Measurements from ENCODE around the gene SRSF4. TPM values are rescaled to one million over a fixed set of nuclear protein-coding genes. Genes with fewer than 3 reads are reported as not detected.

The SRSF4 gene
- total and polyA plus RNA-seq, 3 donors from 2014 or later: 63.2 to 81.7 (median 77.1) TPM

DNA sequence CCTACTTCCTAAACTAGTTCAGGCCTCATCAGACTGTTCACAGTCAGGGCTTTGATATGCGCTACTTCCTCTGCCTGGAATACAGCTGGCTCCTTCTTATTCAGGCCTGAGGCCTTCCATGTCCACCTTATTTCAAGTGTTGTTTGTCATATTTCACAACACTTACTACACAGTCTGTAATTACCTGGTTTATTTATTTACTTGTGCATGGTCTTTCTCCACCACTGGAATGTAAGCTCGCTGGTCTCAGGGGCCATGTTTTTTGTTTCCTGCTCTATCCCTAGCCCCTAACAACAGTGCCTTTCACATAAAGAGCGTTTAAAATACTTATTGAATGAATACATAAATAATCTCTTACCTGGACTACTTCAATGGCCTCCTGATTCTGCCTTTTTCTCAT lies 4.6 kb upstream of the SRSF4 start:
- Histone ChIP-seq H3K4me1 (no peaks in the 10 kb centered on the region), H3K27me3 (no peaks in the 10 kb centered on the region), H3K9me3 (no peaks in the 10 kb centered on the region), H3K36me3 (ENCODE audit: low read depth, missing control alignments) (no peaks in the 10 kb centered on the region), H3K4me3 (no peak overlapping the region), H3K27ac (no peak overlapping the region)
- TF ChIP-seq POLR2A (IDR thresholded peaks at IDR 0.05): no peak
- TF ChIP-seq, protein P1, sequence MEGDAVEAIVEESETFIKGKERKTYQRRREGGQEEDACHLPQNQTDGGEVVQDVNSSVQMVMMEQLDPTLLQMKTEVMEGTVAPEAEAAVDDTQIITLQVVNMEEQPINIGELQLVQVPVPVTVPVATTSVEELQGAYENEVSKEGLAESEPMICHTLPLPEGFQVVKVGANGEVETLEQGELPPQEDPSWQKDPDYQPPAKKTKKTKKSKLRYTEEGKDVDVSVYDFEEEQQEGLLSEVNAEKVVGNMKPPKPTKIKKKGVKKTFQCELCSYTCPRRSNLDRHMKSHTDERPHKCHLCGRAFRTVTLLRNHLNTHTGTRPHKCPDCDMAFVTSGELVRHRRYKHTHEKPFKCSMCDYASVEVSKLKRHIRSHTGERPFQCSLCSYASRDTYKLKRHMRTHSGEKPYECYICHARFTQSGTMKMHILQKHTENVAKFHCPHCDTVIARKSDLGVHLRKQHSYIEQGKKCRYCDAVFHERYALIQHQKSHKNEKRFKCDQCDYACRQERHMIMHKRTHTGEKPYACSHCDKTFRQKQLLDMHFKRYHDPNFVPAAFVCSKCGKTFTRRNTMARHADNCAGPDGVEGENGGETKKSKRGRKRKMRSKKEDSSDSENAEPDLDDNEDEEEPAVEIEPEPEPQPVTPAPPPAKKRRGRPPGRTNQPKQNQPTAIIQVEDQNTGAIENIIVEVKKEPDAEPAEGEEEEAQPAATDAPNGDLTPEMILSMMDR (IDR thresholded peaks at IDR 0.05): no peak
- no peak for DNase-seq
- intact Hi-C loops (cut with DNase I; ENCODE audit: low total_unique reads): no loop called here
- WGBS, 2 donors: 77 to 86% methylated on average over 3 of the region's 3 CpGs

DNA sequence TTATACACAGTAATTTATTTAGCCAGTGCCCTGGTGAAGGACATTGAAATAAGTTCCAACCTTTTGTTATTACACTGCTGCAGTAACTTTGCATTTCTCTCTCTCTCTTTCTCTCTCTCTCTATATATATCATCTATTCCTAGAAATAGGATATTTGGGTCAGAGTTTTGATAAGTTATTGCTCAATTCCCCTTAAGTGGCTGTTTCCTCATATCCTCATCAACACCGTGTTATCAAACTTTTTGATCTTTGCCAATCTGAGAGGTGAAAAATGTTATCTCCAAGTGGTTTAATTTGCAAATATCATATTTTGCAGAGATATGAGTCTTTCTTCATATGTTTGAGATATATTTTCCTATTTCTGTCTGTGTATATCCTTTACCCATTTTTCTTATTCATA lies 1.6 kb upstream of the SRSF4 start:
- intact Hi-C loops (cut with DNase I; ENCODE audit: low total_unique reads): loop anchor here (5.0 kb wide), 1 partner anchor 61 kb away; the partner anchor contains the start of gene TMEM200B
- no peak overlapping the region for H3K4me3 ChIP-seq
- H3K4me1 ChIP-seq: peaks cover 17% of the 10 kb centered on the region
- TF ChIP-seq, protein P1 (IDR thresholded peaks at IDR 0.05): no peak
- TF ChIP-seq POLR2A (IDR thresholded peaks at IDR 0.05): no peak
- DNase-seq: no peak
- H3K9me3 ChIP-seq: no peaks in the 10 kb centered on the region
- peak overlapping the region in 1 of 2 donors; percentile 100 for H3K27ac ChIP-seq
- H3K36me3 ChIP-seq (ENCODE audit: low read depth, missing control alignments): no peaks in the 10 kb centered on the region
- WGBS, 2 donors: 62 to 69% methylated on average over 1 of the region's 1 CpG
- no peaks in the 10 kb centered on the region for H3K27me3 ChIP-seq

DNA sequence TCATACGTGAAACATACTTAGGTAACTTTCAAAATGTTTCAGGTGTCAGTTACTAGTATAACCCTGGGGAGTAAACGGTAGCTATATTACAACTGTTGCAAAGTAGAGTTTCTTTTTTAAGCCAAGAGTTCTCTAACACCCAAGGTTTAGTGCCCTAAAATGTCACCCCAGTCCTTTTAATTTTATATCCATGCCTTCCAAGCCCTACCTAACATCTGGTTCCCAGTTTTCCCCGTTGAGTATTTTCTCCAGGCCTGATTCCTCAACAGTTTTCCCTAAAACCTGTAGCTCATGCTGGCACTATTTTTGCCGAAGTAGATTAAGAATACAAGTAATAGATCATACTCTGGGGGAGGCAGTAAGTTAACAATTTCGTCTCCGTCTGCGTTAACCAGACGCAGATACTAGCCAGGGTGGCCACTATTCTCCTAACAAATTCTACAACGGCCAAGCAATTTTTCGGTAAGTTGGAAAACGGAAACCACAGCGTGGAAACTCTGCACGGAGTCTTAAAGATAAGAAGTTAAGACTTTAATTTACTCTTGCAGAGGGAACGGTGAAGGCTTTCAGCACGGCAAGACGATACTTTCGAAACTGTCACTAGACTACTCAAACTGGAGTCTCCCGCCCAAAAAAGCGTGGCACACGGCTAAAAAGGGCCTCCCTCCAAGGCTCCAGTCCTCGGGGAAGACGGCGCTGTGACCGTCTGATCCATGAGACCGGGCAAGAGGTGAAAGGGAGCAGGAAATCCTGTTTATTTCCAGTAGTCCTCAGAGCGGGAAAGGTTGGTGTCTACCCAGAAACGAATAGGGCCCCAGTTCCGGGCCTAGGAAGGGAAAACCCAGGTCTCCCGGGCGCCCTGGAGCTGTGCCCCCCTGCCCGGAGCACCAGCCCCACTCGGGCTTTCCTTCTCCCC lies 945 bp downstream of the SRSF4 start:
- WGBS, 2 donors: 0 to 2% methylated on average over 26 to 32 of the region's 32 CpGs
- TF ChIP-seq POLR2A (IDR thresholded peaks at IDR 0.05): no peak
- TF ChIP-seq, protein P1 (IDR thresholded peaks at IDR 0.05): no peak
- no peaks in the 10 kb centered on the region for H3K36me3 ChIP-seq (ENCODE audit: low read depth, missing control alignments)
- H3K4me3 ChIP-seq: peak overlapping the region; percentile 96 to 97
- H3K9me3 ChIP-seq: no peaks in the 10 kb centered on the region
- no peak for DNase-seq
- peak overlapping the region; percentile 96 to 100 for H3K27ac ChIP-seq
- peaks cover 24% of the 10 kb centered on the region for H3K4me1 ChIP-seq
- H3K27me3 ChIP-seq: no peaks in the 10 kb centered on the region
- intact Hi-C loops (cut with DNase I; ENCODE audit: low total_unique reads): loop anchor here (5.0 kb wide), 1 partner anchor 58 kb away; the partner anchor contains the start of gene TMEM200B

DNA sequence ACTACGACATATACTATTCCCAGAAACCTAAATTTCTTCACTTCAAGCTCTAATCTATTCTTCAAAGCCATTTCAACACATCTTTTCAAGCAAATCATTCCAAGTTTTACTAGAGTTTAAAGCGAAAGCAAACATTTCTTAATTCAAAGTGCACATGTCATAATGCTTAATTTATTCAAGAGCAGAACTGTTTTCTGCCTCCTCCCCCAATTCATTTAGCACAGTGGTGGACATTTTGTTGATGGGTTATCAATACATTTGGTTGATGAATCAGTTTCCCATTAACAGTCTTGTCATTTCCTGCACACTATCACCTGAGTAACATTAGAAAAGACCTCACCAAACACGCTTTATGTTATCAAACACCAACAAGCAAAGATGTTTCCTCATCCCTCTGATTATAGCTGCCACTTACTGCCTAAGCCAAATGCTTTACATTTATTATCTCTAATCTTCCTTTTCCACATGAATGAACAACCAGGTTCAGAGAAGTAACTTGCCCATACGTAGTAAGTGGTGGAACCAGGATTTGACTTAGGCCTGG lies 2.0 kb downstream of the SRSF4 start:
- Histone ChIP-seq H3K36me3 (ENCODE audit: low read depth, missing control alignments) (no peaks in the 10 kb centered on the region), H3K4me1 (peaks cover 24% of the 10 kb centered on the region), H3K9me3 (no peaks in the 10 kb centered on the region), H3K4me3 (peak overlapping the region in 1 of 2 donors; percentile 97), H3K27me3 (no peaks in the 10 kb centered on the region), H3K27ac (peak overlapping the region; percentile 96 to 100)
- no peak for TF ChIP-seq POLR2A (IDR thresholded peaks at IDR 0.05)
- TF ChIP-seq, protein P1 (IDR thresholded peaks at IDR 0.05): no peak
- DNase-seq: no peak
- WGBS, 2 donors: 20 to 22% methylated on average over 4 of the region's 4 CpGs
- intact Hi-C loops (cut with DNase I; ENCODE audit: low total_unique reads): loop anchor here (5.0 kb wide), 1 partner anchor 57 kb away; the partner anchor contains the start of gene TMEM200B

All from testis (tissue), 3 donors.